ENCODE measurements around the gene JARID2.

Gene JARID2

DNA sequence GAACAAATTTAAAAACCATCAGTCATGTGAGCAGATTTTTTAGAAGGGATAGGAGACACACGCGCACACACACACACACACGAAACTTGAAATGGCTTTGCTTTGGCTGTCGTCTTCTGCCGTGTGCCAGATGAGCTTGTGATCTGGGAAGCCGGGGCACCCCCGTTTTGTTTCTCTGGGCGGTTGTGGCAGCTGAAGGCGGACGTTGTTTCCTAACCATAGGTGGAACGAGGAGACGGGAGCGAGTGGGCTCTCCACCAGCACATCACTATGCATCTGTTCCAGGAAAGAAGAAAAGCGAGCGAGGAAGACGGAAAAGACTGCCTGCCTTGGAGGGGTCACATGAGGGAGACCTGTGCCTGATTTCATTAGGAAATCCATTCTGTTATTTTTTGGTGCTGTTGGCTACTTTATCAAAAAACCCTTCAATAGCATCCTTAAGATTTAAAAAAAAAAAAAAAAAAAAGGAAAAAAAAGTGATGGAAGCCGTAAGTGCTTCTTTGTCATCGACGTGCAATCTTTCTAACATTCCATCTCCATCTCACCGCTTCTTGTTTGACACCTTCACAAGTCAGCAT is 274.8 kb downstream of the JARID2 start:
- DNase-seq (ENCODE audit: low read depth in 2 of 2): no peak

DNA sequence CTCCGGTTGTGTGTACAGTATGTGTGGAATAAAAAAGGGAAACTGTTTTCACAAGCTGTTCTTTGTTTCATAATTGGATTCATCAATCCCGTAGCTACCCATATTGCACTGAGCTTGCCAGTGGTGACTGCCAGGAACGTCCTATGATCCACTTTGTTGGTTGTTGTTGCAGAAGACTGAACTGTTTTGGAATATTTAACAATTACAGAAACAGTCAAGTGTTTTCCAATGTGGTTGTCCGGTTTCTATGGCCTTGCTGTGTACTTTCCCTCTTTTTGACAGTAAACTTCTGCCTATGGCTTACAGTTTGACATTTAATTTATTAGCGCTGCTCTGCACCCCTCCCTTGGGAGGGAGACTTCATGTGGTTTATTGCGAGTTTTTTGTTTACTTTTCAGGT is 275.7 kb downstream of the JARID2 start:
- no peak for DNase-seq (ENCODE audit: low read depth in 2 of 2)

DNA sequence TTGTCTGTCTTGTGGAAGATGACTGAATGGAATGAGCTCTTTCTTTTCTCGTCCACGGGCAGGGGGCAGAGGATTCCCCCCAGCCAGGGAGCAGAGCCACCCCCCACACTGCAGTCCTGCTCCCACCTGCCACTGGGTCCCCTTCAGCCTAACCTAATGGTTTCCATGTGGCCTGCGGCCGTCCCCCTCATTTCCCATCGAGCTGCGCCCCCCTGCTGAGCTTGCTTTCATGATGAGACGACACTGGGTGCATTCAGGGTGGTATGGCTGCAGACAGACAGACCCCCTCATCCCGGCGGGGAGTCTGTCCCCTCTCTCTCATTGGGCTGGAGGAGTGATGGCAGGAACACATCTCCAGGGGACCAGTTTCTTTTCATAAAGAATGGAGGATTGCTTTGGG is 276.2 kb downstream of the JARID2 start:
- no peak for DNase-seq (ENCODE audit: low read depth in 2 of 2)

DNA sequence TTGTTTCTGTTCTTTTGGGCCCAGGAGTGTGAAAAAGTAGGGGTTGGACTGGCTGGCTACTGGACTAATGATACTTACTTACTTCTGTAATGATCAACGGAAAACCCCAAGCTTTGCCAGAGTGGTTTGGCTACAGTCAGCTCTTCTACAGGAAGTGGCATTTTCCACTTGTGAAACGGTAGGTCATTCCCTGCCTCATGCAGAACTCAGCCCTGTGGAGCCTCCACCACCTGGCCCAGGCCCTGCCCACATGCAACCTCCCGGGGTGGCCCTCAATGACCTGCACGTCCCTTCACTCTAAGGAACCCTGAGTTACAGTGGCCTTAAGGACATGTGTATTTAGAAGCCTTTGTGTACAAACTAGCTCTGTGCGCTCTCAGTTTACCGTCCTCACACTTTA is 276.6 kb downstream of the JARID2 start:
- no peak for DNase-seq (ENCODE audit: low read depth in 2 of 2)

DNA sequence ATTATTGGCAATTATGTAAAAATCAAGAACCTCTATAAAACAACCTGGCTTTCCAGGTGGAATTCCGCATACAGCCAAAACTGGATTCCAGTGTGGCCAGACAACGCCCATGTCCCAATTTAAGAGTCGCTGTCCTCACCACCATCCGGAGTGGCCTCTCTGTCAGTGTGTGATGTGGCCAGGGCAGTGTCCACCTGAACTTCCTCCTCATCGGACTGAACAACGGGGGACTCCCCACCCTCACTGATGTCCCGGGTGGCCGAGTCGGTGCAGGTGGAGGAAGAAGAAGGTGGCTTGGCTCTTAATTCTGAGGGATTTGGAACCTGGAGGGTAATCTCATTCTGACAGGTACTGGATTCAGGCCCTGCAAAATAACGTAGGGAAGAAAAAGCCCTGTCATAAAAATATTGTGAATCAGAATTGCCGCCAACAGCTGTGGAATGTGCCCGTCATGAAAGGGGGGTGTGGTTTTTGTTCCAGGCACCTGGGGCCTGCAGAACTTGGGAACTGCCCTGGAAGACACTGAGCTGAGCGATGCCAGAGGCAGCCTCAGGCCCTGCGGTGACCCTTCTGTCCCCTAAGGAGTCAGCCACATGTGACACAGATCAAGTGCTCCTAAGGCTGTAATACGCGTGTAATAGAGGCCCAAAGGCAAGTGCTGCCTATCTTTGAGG is 277.1 kb downstream of the JARID2 start:
- DNase-seq (ENCODE audit: low read depth in 2 of 2): no peak

DNA sequence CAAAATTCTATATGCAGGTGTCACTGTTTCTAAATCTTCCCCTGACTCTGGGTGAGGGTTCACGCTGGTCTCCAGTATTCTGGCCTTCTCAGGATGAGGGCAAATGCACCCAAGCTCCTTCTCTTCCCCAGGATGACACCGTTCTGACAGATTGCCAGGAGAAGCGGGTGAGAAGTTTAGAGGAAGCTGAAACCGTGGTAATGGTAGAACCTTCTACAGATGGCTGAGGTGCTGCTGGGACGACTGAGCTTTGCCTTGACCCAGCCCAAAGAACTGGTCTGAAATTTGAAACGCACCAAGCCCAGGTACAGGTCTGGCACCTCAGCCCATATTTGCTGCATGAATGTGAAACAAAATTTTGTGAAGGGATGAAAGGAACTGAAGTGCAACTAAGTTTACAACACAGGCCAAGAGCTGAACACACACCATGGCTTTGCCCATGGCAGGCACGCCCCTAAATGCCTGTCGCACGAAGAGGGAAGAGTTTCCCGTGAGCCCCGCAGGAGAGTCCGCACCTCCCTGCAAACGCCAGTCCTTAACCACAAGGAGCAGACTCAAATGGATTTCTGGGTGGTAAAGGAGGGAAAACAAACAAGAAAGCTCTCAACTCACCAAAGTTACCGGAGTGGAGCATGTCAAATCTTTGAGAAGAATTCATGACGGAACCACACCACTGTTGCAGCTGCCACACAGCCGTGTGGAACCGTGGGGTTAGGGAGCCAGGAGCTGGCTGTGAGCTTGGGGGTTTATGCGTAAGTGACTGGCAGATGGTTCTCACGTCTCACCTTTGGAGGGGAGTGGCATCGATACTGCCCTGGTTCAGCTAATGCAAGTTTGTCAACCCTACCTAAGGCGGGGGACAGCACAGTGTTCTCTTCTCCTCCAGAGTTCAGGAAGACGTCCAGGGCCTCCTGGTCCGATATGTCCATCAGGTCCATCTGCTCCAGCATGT is 278.1 kb downstream of the JARID2 start:
- DNase-seq (ENCODE audit: low read depth in 2 of 2): no peak

DNA sequence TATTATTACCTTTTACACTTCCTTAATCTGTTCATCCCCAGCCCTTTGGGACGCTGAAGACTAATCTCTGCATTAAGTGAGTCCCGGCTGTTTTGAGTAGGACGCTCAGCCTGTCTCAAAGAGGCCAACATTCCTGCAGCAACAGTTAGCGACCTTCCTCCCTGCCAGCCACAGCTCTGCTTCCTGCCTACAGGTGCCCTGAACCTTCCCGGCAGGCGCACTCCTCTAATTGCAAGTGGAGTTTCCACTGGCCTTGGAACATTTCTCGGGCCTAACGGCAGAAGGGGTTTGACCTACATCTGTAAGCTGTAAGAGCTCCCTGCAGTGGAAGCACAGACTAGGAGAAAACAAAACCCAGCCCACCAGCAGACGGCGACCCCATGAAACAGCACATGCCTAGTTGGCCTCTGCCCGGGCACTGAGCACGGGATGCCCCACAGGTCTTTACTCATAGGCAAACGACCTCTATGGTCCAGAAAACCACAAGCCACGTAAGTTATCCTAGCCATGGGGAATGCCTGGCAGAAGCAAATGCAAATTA is 279.1 kb downstream of the JARID2 start:
- DNase-seq (ENCODE audit: low read depth in 2 of 2): no peak

DNA sequence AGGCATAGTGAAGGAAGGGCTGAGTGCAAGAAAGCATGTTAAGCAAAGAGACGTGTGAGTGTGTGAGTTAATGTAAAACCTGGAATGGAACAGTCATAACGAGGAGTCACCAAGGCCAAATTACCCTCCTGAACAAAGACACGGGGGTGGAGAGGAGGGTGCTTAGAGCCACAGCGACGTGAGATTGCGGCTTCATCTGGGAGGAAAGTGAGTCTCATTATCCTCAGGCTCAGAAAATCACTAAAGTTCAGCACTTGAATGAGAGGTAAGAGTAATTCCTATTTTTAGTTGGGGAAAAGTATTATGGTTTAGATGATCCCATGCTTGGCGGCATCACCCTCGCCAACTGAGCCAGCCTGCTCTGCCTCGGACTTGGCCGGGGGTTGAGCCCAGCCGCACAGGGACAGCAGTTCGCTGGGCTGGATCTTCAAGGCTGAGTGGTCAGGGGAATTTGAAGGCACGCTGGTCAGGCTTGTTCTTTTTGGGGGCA is 280.4 kb downstream of the JARID2 start:
- DNase-seq (ENCODE audit: low read depth in 2 of 2): no peak

DNA sequence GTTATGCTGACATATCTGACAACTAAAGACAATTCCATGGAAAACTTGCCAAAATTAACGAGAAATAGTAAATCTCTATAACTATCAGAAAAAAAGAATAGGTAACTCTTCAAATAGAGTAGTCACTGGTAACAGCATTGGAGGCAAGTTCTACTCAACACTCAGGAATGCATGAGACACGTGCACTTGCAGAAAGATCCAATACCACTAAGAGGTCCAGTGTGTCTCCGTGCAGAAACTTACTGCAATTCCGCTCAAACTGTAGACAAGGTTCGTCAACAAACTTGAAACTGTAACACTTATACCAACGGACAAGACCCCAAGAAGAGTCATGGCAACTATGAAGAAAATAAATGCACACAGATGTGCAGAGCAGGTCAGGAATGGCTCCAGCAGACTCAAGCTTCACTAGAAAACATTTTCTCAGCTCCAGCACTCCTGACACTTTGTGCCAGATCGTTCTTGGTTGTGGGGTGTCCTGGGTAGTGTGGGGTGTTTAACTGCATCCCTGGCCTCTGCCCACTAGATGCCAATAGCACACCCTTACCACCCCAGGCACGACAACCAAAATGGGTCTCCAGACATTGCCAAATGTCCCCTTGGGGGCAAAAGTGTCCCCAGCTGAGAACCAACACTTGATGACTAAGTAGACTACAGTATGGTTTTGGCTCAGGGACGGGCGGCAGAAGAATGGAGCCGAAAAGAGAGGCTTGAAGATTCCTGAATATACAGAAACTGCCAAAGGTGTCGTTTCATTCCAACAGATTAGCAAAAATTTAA is 282.2 kb downstream of the JARID2 start:
- no peak for DNase-seq (ENCODE audit: low read depth in 2 of 2)

DNA sequence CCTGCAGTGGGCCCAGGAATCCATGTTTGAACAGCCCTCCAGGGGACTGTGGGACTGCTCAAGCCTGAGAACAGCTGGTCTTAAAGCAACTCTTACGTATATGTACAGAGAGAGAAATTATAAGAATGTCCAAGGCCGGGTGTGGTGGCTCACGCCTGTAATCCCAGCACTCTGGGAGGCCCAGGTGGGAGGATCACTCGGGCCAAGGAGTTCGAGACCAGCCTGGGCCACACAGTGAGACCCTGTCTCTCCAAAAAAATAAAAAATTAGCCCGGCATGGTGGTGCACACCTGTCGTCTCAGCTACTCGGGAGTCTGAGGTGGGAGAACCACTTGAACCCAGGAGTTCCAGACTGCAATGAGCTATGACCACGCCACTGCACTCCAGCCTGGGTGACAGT is 283.0 kb downstream of the JARID2 start:
- DNase-seq (ENCODE audit: low read depth in 2 of 2): no peak

DNA sequence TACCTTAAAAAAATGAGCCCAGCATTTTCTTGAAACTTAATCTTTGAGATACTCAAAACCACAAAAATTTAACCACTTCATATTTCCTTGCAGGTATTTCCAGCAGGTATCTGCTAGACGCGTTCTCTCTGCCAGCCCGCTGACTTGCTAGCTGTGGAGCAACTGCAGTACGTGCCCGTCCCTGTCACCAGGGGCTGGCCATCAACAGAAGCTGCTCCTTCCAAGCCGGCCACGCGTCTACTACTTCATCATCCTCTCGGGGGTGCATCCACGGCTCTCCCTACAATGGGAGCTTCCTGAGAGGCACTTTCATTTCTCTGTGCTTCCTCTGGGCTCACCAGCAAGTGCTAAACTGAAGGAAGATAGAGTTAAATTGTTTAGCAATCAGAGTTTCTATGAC is 284.5 kb downstream of the JARID2 start:
- DNase-seq (ENCODE audit: low read depth in 2 of 2): no peak

DNA sequence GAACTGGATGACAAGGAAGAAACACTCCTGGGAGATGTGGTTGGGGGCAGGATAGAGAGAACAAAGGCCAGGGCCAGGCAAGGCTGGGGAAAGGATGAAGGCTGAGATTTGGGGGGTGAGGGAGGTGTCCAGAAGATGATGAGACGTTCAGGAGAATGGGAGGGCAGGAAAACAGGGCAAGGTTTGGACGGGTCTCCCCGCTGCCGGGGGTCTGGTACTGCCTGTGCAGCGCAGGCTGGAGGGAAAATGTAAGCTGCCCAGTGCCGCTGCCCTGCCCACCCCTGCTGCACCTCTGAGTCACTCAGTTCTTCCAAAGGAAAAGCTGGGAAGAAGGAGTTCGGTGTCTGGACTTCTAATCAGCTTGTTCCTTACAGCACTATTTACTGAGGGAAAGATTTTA is 286.1 kb downstream of the JARID2 start:
- DNase-seq (ENCODE audit: low read depth in 2 of 2): no peak

DNA sequence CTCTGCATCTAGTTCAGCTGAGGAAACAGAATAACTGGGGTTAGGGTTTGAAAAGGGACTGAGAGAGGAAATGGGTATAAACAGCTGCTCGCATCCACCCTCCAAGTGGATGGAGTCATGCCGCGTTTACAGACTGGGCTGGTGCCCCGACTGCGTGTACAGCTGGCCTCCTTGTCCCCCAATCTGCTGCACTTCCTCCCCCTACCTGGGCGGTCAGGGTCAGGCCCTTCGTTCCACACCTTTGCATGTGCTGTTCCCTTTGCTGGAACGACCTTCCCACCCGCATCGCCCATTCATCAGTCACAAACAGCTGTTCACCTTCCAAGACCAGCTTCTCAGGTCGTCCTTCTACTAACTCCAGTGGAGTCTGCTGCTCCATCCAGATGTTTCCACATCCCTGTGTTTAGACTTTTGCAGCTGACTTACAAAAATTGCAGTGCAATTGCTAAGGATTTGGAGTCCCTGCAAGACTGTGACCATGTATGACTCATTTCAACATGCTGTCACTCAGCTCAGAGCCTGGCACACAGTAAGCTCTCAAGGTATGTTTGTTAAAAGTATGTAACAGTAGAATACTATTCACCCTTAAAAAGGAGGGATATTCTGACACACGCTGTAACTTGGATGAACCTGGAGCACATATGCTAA is 287.6 kb downstream of the JARID2 start:
- no peak for DNase-seq (ENCODE audit: low read depth in 2 of 2)

DNA sequence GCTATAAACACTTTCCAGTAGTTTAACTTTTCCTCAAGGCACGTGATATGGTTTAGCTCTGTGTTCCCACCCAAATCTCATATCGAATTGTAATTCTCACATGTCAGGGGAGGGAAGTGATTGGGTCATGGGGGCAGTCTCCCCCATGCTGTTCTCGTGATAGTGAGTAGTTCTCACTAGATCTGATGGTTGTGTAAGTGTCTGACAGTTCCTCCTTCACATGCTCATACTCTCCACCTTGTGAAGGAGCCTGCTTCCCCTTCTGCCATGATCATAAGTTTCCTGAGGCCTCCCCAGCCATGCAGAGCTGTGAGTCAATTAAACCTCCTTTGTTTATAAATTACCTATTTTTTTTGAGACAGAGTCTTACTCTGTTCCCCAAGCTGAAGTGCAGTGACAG is 289.1 kb downstream of the JARID2 start:
- no peak for DNase-seq (ENCODE audit: low read depth in 2 of 2)

DNA sequence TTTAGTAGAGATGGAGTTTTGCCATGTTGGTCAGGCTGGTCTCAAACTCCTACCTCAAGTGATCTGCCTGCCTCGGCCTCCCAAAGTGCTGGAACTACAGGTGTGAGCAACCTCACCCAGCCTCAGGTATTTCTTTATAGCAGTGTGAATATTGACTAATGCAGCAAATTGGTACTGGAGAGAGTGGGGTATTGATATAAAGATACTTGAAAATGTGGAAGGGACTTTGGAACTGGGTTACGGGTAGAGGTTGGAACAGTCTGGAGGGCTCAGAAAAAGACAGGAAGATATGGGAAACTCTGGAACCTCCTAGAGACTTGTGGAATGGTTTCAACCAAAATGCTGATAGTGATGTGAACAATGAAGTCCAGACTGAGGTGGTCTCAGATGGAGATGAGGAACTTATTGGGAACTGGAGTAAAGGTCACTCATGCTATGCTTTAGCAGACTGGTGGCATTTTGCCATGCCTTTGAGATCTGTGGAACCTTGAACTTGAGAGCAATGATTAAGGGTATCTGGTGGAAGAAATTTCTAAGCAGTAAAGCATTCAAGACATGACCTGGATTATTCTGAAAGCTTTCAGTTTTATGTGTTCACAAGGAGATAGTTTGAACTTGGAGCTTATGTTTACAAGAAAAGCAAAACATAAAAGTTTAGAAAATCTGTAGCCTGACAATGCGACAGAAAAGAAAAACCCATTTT is 289.8 kb downstream of the JARID2 start:
- DNase-seq (ENCODE audit: low read depth in 2 of 2): no peak

DNA sequence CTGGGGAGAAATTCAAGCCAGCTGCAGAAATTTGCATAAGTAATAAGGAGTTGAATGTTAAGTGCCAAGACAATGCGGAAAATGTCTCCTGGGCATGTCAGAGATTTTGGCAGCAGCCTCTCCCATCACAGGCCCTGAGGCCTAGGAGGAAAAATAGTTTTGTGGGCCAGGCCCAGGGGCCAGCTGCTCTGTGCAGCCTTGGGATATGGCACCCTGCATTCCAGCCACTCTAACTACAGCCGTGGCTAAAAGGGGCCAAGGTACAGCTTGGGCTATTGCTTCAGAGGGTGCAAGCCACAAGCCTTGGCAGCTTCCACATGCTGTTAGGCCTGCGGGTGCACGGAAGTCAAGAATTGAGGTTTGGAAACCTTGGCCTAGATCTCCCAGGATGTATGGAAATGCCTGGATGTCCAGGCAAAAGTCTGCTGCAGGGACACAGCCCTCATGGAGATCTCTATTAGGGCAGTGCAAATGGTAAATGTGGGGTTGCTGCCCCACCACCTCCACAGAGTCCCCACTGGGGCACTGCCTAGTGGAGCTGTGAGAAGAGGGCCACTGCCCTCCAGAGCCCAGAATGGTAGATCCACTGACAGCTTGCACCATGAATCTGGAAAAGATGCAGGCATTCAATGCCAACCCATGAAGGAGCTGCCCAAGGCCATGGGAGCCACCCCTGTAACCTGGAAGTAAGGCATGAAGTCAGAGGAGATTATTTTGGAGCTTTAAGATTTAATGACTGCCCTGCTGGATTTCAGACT is 290.5 kb downstream of the JARID2 start:
- no peak for DNase-seq (ENCODE audit: low read depth in 2 of 2)

DNA sequence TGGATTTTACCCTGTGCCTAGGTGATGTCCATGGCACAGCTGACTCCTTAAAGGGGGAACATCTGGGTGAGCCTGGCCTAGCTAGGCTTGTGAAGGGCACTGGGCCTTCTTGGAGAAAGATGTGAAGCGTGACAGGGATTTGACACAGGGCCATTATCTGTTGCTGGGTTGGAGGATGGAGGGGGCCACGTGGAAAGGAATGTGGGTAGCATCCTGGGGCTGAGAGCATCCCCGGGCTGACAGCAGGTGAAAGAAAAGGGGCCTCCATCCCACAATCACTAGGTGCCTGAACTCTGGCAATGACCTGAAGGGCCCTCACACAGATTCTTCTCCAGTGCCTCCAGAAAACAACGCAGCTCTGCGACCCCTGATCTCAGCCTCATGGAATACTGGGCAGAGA is 292.2 kb downstream of the JARID2 start:
- DNase-seq (ENCODE audit: low read depth in 2 of 2): no peak

DNA sequence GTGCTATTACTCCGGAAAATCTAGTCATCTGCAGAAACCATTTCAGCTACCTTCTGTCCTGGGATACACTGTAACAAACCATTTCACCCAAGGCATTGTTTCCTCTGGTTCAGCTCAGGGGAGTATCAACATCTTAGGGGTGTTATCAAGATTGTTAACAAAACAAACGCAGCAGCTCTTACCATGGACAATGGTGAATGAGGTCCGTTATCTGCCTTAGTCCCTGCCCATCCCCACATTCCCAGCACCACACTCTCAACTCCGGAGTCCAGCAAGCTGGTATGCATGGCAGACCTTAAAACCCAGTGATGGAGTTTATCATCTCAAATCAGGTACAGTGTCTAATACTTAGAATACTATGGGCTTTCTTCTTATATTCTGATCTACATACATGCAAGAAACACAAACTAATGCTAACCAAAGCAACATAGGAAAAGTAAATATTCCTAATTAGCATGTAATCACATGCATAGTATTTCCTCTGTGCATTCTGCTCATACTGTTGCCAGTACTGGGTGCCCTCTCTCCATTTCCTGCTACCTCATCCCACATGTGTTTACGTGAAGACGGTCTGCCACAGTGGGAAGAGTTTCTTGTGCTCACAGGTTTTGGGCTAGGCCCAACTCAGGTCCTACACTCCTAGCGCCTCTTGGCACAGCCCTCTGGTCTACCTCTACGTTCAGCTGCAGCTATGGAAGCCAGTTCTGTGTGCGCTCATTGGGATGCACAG is 293.1 kb downstream of the JARID2 start:
- no peak for DNase-seq (ENCODE audit: low read depth in 2 of 2)

DNA sequence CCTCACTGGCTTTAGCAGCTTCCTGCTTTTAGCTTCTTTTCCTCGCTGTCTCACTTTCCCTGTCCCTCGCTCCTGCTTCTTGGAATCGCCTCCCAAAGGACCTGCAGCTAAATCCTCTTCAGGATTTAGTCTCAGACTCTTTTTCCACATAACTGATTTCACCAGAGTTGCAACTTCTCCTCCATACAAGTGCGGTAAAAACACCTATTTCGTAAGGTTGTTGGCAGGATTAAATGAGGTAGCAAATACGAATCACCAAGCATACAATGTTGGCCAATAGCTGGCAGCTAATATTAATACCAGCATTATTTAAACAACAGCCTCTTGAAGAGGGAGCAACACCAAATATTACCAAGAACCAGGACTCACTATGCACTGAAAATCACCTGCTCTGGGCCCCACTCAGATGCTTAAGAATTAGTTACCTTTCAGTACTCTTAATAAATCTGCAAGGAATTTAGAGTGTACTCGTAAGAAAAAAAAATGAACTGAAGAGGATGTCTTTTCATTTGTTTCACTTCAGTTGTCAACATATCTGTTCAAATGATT is 293.9 kb downstream of the JARID2 start:
- no peak for DNase-seq (ENCODE audit: low read depth in 2 of 2)

Data from activated CD8-positive, alpha-beta memory T cell treated with anti-CD3 and anti-CD28 coated beads for 4 hours (primary cell).